ENCODE measurements around the gene CBLL1.

The CBLL1 gene

GRCh38 chr7:107743567-107744344 lies at the start of gene CBLL1:
Gene CBLL1 (plus strand): TSS chr7:107744142. CDS start chr7:107744164, 22 bp downstream.
- DNase-seq (ENCODE audit: low spot score): peak; percentile 95

GRCh38 chr7:107694386-107694785 lies 49.6 kb upstream of the CBLL1 start:
- no peak for DNase-seq (ENCODE audit: low spot score)

- no peak for DNase-seq (ENCODE audit: low spot score)
These were observed 47.5 kb upstream of the CBLL1 start for GRCh38 chr7:107696330-107696946.

- no peak for DNase-seq (ENCODE audit: low spot score)
These were observed 46.5 kb upstream of the CBLL1 start for GRCh38 chr7:107697321-107698049.

GRCh38 chr7:107700570-107700969 lies 43.4 kb upstream of the CBLL1 start:
- no peak for DNase-seq (ENCODE audit: low spot score)

- DNase-seq (ENCODE audit: low spot score): no peak
These were observed 42.8 kb upstream of the CBLL1 start for GRCh38 chr7:107701191-107701590.

GRCh38 chr7:107703219-107703618 lies 40.7 kb upstream of the CBLL1 start:
- no peak for DNase-seq (ENCODE audit: low spot score)

GRCh38 chr7:107703872-107704271 lies 40.1 kb upstream of the CBLL1 start:
- DNase-seq (ENCODE audit: low spot score): no peak

GRCh38 chr7:107708956-107709355 lies 35.0 kb upstream of the CBLL1 start:
- DNase-seq (ENCODE audit: low spot score): no peak

- no peak for DNase-seq (ENCODE audit: low spot score)
These were observed 32.6 kb upstream of the CBLL1 start for GRCh38 chr7:107711301-107711700.

- DNase-seq (ENCODE audit: low spot score): no peak
These were observed 31.9 kb upstream of the CBLL1 start for GRCh38 chr7:107712025-107712424.

- no peak for DNase-seq (ENCODE audit: low spot score)
These were observed 31.0 kb upstream of the CBLL1 start for GRCh38 chr7:107712896-107713295.

GRCh38 chr7:107715531-107715930 lies 28.4 kb upstream of the CBLL1 start:
- no peak for DNase-seq (ENCODE audit: low spot score)

GRCh38 chr7:107718456-107719193 lies 25.3 kb upstream of the CBLL1 start:
- no peak for DNase-seq (ENCODE audit: low spot score)

GRCh38 chr7:107721286-107721685 lies 22.7 kb upstream of the CBLL1 start:
- no peak for DNase-seq (ENCODE audit: low spot score)

GRCh38 chr7:107723255-107723654 lies 20.7 kb upstream of the CBLL1 start:
- no peak for DNase-seq (ENCODE audit: low spot score)

GRCh38 chr7:107725138-107725740 lies 18.7 kb upstream of the CBLL1 start:
- DNase-seq (ENCODE audit: low spot score): peak; percentile 54

- DNase-seq (ENCODE audit: low spot score): no peak
These were observed 17.4 kb upstream of the CBLL1 start for GRCh38 chr7:107726356-107727130.

GRCh38 chr7:107728276-107728675 lies 15.7 kb upstream of the CBLL1 start:
- no peak for DNase-seq (ENCODE audit: low spot score)

- no peak for DNase-seq (ENCODE audit: low spot score)
These were observed 1.0 kb upstream of the CBLL1 start for GRCh38 chr7:107742678-107743566.
